Mesodermal cell (in vitro differentiated cells): ENCODE data around the gene CELSR1.
"Not testable (repeated sequence)": the region's sequence is repeated elsewhere in the genome, so short reads cannot be mapped to it uniquely, and the experiment has no call there.

ENCODE experiments used
- H3K27ac ChIP-seq: 2 replicates; pipeline ENCODE4 v1.7.0; 2013; ENCODE audit warnings: mild to moderate bottlenecking, low read depth, low read length, moderate library complexity; ENCODE audit not compliant: severe bottlenecking
- H3K36me3 ChIP-seq: 2 replicates; pipeline ENCODE4 v1.7.1; 2013; ENCODE audit warnings: mild to moderate bottlenecking, low read length, moderate library complexity; ENCODE audit not compliant: control insufficient read depth, insufficient read depth
- H3K4me1 ChIP-seq: one replicate; pipeline ENCODE4 v1.7.1; 2013; ENCODE audit warnings: mild to moderate bottlenecking, low read length; ENCODE audit not compliant: insufficient read depth, control insufficient read depth, poor library complexity, severe bottlenecking
- H3K4me3 ChIP-seq: 2 replicates; pipeline ENCODE4 v1.7.0; 2013; ENCODE audit warnings: low read length, control low read depth, mild to moderate bottlenecking; ENCODE audit not compliant: insufficient read depth, poor library complexity, severe bottlenecking; ENCODE audit errors: extremely low read depth
- H3K9me3 ChIP-seq: 2 replicates; pipeline ENCODE4 v1.7.1; 2013; ENCODE audit warnings: mild to moderate bottlenecking, low read length, moderate library complexity; ENCODE audit not compliant: control insufficient read depth
- WGBS, 2 experiments: methylation state at CpG; one replicate each; pipeline ENCODE4 v1.1.5; 2013; ENCODE audit warnings: missing lambda C conversion rate in 2 of 2; ENCODE audit not compliant: insufficient coverage in 2 of 2; 5-methylcytosine and 5-hydroxymethylcytosine counted together

The CELSR1 gene

DNA sequence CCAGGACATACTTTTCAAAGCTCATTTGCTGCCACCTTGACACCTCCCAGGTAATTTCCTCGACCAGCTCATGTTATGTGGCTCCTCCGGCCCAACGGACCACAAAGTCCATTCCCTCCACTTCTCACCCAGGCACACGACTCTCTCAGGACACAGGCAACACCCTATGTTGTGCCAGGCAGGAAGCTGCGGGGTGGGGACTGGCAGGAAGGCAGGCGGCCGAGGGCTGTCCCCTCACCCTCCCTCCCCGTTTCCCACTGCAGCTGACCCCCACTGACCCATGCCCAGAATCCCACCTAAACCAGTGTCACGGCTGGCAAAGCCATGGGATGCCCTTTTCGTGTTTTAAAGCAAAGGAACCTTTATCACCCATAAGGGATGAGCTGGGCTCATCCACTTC is 20.8 kb downstream of the CELSR1 start:
- WGBS, 2 experiments = 97 to 98% methylated on average over 9 of the region's 10 CpGs
- H3K4me3 ChIP-seq = no peak overlapping the region
- no peaks in the 10 kb centered on the region for H3K9me3 ChIP-seq
- no peaks in the 10 kb centered on the region for H3K36me3 ChIP-seq
- H3K4me1 ChIP-seq = peaks cover 14% of the 10 kb centered on the region
- H3K27ac ChIP-seq = no peak overlapping the region

- not testable (repeated sequence) for H3K4me3 ChIP-seq, H3K9me3 ChIP-seq, H3K36me3 ChIP-seq, H3K27ac ChIP-seq
- peaks cover 14% of the 10 kb centered on the region for H3K4me1 ChIP-seq
- WGBS, 2 experiments = 100% methylated on average over 1 of the region's 5 CpGs; no CpG with 5 or more reads in 1 of the 2 experiments
These were observed 21.3 kb downstream of the CELSR1 start for GRCh38 chr22:46516112-46516487.

DNA sequence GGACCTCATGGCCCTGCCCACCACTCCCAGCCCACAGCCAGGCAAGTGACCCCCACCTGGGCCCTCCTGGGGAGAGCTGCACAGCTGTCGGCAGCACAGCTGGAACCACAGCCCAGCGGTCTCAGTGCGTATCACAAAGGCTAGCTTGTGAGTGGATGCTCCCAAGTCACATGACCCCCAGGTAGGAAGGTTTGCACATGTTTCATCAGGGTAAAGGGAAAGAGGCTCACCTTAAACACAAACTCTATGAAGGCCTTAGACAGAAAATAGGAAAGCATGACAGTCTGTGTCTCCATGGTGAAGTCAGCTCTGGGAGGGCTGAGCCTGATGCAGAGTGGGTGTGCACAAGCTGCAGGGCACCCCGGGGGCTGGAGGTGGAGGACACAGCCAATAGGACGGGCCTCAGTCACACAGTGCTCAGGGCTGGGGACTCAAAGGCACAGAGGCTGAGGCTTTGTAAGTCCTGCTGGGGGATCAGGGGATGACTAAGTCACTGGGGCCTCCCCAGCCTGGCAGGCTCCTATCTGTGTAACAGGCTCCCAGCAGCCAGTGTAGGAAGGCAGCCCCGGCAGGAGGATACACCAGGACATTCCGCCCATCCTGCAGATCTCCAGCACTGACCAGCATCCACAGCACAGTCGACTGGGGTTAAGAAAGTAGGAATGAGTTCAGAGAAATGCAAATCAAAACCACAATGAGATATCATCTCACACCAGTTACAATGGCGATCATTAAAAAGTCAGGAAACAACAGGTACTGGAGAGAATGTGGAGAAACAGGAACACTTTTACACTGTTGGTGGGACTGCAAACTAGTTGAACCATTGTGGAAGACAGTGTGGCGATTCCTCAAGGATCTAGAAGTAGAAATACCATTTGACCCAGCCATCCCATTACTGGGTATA is 22.0 kb downstream of the CELSR1 start:
- Histone ChIP-seq H3K9me3 (no peaks in the 10 kb centered on the region), H3K36me3 (no peaks in the 10 kb centered on the region), H3K27ac (peak overlapping the region; percentile 12), H3K4me1 (peaks cover 14% of the 10 kb centered on the region), H3K4me3 (no peak overlapping the region)
- WGBS, 2 experiments = 76 to 81% methylated on average over 5 to 6 of the region's 10 CpGs

DNA sequence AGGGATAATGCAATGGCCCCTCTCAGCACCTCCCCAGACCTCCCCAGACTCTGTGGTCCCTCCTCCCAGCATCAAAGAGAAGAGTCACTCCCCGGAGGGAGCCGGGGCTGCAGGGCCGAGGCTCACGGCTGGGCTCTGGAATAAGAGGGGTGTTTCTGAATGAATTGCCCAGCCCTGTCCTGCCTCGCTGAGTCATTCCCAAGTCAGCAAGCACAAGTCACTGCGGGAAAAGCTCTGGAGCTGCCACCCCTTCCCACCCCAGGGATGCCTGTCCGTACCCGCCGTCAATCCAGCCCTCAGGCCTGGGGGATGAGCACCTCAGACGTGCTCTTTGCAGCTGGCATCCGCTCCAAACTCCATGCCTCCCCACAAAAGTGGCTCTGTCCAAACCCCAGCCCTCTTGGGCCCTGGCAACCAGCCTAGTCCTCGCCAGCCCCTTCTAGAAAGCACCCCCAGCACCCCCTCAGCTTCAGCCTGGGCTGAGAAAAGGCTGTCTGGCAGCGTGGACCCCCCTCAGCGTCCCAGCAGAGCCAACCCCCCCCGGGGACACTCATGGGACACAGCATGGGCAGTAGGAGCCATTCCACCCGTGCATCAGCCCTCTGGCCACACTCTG is 22.7 kb downstream of the CELSR1 start:
- Histone ChIP-seq H3K4me1 (peaks cover 17% of the 10 kb centered on the region), H3K9me3 (no peaks in the 10 kb centered on the region), H3K36me3 (no peaks in the 10 kb centered on the region), H3K4me3 (no peak overlapping the region), H3K27ac (peak overlapping the region; percentile 12)
- WGBS, 2 experiments = 45 to 71% methylated on average over 7 to 8 of the region's 16 CpGs

- no peaks in the 10 kb centered on the region for H3K36me3 ChIP-seq
- WGBS, 2 experiments = 85 to 95% methylated on average over 14 to 15 of the region's 16 CpGs
- peaks cover 17% of the 10 kb centered on the region for H3K4me1 ChIP-seq
- H3K27ac ChIP-seq = no peak overlapping the region
- no peaks in the 10 kb centered on the region for H3K9me3 ChIP-seq
- no peak overlapping the region for H3K4me3 ChIP-seq
These were observed 23.4 kb downstream of the CELSR1 start for GRCh38 chr22:46513908-46514550.

DNA sequence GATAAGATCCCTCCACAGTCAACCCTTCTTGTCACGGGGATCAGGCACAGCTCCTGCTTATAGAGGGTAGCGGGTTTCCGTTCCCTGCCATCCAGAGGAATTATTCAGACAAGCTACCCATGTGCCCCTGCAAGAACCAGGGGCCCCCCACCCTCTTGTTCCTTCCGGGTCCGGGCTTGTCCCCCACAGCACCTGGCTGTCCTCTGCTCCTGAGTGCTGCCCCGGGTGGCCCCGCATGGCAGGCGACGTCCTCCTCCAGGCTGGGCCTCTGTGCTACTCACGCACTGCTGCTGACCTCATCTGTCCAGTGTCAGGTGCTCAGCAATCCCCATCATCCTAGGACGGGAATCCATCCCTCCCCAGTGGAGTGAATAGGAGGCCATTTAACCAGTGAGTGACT is 24.7 kb downstream of the CELSR1 start:
- H3K9me3 ChIP-seq = no peaks in the 10 kb centered on the region
- no peaks in the 10 kb centered on the region for H3K36me3 ChIP-seq
- WGBS, 2 experiments = 90 to 92% methylated on average over 8 to 10 of the region's 11 CpGs
- no peak overlapping the region for H3K27ac ChIP-seq
- peaks cover 23% of the 10 kb centered on the region for H3K4me1 ChIP-seq
- H3K4me3 ChIP-seq = no peak overlapping the region

DNA sequence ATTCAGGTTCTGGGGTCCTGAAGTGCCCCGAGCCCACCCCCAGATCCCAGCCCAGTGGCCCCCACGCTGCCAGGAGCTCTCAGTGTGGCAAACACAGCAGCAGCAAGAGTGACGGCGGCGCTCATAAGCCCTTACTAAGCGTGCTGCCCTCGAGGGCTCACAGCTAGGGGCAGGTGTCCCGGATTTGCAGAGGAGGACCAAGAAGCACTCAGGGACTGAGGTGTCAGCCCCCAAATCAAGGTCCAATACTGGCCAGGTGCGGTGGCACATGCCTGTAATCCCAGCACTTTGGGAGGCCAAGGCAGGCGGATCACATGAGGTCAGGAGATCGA is 25.4 kb downstream of the CELSR1 start:
- H3K9me3 ChIP-seq = no peaks in the 10 kb centered on the region
- H3K4me1 ChIP-seq = peaks cover 23% of the 10 kb centered on the region
- H3K4me3 ChIP-seq = no peak overlapping the region
- H3K27ac ChIP-seq = no peak overlapping the region
- no peaks in the 10 kb centered on the region for H3K36me3 ChIP-seq
- WGBS, 2 experiments = 78 to 84% methylated on average over 10 to 11 of the region's 11 CpGs

- 94 to 95% methylated on average over 17 of the region's 20 CpGs for WGBS, 2 experiments
- peaks cover 23% of the 10 kb centered on the region for H3K4me1 ChIP-seq
These were observed 26.0 kb downstream of the CELSR1 start for GRCh38 chr22:46511151-46512038.

GRCh38 chr22:46509416-46510089 is 27.9 kb downstream of the CELSR1 start:
- Histone ChIP-seq H3K4me3 (no peak overlapping the region), H3K9me3 (no peaks in the 10 kb centered on the region), H3K36me3 (no peaks in the 10 kb centered on the region), H3K4me1 (peaks cover 11% of the 10 kb centered on the region), H3K27ac (no peak overlapping the region)
- WGBS, 2 experiments = 89% methylated on average over 13 to 15 of the region's 16 CpGs

More at GRCh38 chr22:46511151-46512038, 26.0 kb downstream of the CELSR1 start:
- no peak overlapping the region for H3K27ac ChIP-seq
- H3K4me3 ChIP-seq = no peak overlapping the region
- H3K9me3 ChIP-seq = no peaks in the 10 kb centered on the region
- no peaks in the 10 kb centered on the region for H3K36me3 ChIP-seq

DNA sequence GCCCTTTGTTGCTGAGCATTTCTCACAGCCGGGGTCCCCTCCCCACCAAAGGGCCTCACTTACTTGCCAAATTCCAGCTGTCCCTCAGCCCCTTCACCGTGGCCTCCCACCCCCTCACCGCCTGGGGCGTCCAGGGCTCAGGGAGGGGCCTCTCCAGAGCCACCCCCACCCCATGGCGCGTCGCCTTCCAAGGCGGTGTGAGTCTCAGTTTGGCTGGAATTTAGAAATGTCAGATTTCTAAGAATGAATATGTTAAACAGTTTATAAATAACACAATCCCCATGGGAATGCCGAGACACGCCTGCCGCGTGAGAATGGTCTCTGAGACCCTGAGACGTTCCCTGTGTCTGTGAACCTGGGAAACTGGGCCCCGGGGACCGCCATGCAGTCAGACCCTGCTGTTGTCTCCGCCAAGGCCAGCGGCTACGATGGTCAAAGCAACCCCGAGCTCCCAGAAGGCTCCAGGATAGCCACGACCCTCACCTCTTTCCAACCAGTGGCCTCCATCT is 28.9 kb downstream of the CELSR1 start:
- no peaks in the 10 kb centered on the region for H3K9me3 ChIP-seq
- WGBS, 2 experiments = 77% methylated on average over 9 to 12 of the region's 20 CpGs
- no peaks in the 10 kb centered on the region for H3K36me3 ChIP-seq
- H3K27ac ChIP-seq = no peak overlapping the region
- no peak overlapping the region for H3K4me3 ChIP-seq
- H3K4me1 ChIP-seq = peaks cover 8% of the 10 kb centered on the region
